ENCODE measurements around the gene SLC30A9.

- no peak for TF ChIP-seq CTCF (IDR thresholded peaks at IDR 0.05)
- no peak for TF ChIP-seq POLR2AphosphoS5 (IDR thresholded peaks at IDR 0.05; ENCODE audit: low read depth, low read length)
- TF ChIP-seq TCF7L2 (IDR thresholded peaks at IDR 0.05; ENCODE audit: low read depth, low read length): no peak
- TF ChIP-seq REST (IDR thresholded peaks at IDR 0.05; ENCODE audit: insufficient read depth in 1 of 2, low read depth in 2 of 2, low read length in 1 of 2): no peak
Observed at GRCh38 chr4:42074294-42074693, 84.0 kb downstream of the SLC30A9 start.
